H1 (cell line): ENCODE measurements around the gene DPYSL4. TPM values are rescaled to one million over a fixed set of nuclear protein-coding genes. Genes with fewer than 3 reads are reported as not detected.
A peak's percentile ranks its signal among the peaks of the same experiment; 100 is the strongest.

Source experiments
- CTCF ChIA-PET: fragments of 300-600 bp; sonication (Branson Sonifier 250); formaldehyde crosslinking; loops from one replicate; lab custom pipeline; 2021; ENCODE audit not compliant: partially characterized antibody; lab: Charles Lee
- POLR2A ChIA-PET: fragments of 300-600 bp; sonication (Branson Sonifier 250); formaldehyde crosslinking; loops from one replicate; lab custom pipeline; 2021; ENCODE audit warnings: inconsistent platforms; ENCODE audit not compliant: partially characterized antibody; lab: Charles Lee
- DNase-seq, 2 experiments: peaks; one replicate each; pipeline versions ENCODE4 v3.0.0 to v3.0.0-alpha.2; 2010 to 2022; ENCODE audit warnings: low spot score in 2 of 2, low read depth in 1 of 2, mixed read lengths in 1 of 2
- FAIRE-seq: peaks from 2 replicates; lab custom pipeline; 2011; peaks lifted over from hg19 to GRCh38; lab: Jason Lieb, UNC
- H2AFZ ChIP-seq: 2 replicates; pipeline ENCODE4 v1.8.1; 2012; ENCODE audit warnings: low read length, inconsistent platforms
- H2AK5ac ChIP-seq: 2 replicates; pipeline ENCODE4 v1.6.1; 2013; ENCODE audit warnings: low read depth, low read length
- H2BK120ac ChIP-seq: replicated peaks from 2 replicates; pipeline ENCODE3; 2013; ENCODE audit warnings: low read depth, low read length, inconsistent platforms
- H2BK12ac ChIP-seq: 2 replicates; pipeline ENCODE4 v1.6.1; 2013; ENCODE audit warnings: low read depth, low read length
- H2BK15ac ChIP-seq: 2 replicates; pipeline ENCODE4 v1.6.1; 2013; ENCODE audit warnings: low read length
- H2BK20ac ChIP-seq: 2 replicates; pipeline ENCODE4 v1.6.1; 2013; ENCODE audit warnings: low read length
- H2BK5ac ChIP-seq: 2 replicates; pipeline ENCODE4 v1.6.1; 2013; ENCODE audit warnings: low read depth, low read length
- H3K14ac ChIP-seq: 2 replicates; pipeline ENCODE4 v1.6.1; 2013; ENCODE audit warnings: inconsistent platforms; ENCODE audit not compliant: insufficient read length
- H3K18ac ChIP-seq: 2 replicates; pipeline ENCODE4 v1.6.1; 2013; ENCODE audit warnings: low read length; ENCODE audit errors: extremely low read depth
- H3K23ac ChIP-seq: 2 replicates; pipeline ENCODE4 v1.6.1; 2013; ENCODE audit warnings: inconsistent platforms; ENCODE audit not compliant: insufficient read length
- H3K23me2 ChIP-seq: 2 replicates; pipeline ENCODE4 v1.6.1; 2013; ENCODE audit warnings: low read depth, low read length
- H3K27ac ChIP-seq: 2 replicates; pipeline ENCODE4 v1.6.1; 2011; ENCODE audit warnings: low read depth, low read length, inconsistent platforms
- H3K27me3 ChIP-seq, 4 experiments: replicated peaks in 1 of 4; 1 replicate in 1 of 4; 2 replicates in 3 of 4; pipeline versions ENCODE4 v1.6.1 to v1.8.1; 2011 to 2013; ENCODE audit warnings: low read length in 3 of 4, mild to moderate bottlenecking in 3 of 4, inconsistent platforms in 2 of 4, mixed read lengths in 2 of 4, moderate library complexity in 1 of 4; ENCODE audit not compliant: control insufficient read depth in 3 of 4, insufficient read depth in 3 of 4; ENCODE audit errors: extremely low read depth in 1 of 4
- H3K36me3 ChIP-seq, 4 experiments: 2 replicates each; pipeline versions ENCODE4 v1.6.1 to v1.8.1; 2011 to 2013; ENCODE audit warnings: mild to moderate bottlenecking in 4 of 4, low read length in 3 of 4, moderate library complexity in 2 of 4, control low read depth in 1 of 4, inconsistent platforms in 1 of 4; ENCODE audit not compliant: insufficient read depth in 4 of 4, control insufficient read depth in 2 of 4
- H3K4ac ChIP-seq: replicated peaks from 2 replicates; pipeline ENCODE3; 2013; ENCODE audit warnings: low read length, low read depth, mixed read lengths, inconsistent platforms; ENCODE audit not compliant: insufficient read length
- H3K4me1 ChIP-seq, 4 experiments: replicated peaks in 1 of 4; 1 replicate in 1 of 4; 2 replicates in 3 of 4; pipeline versions ENCODE4 v1.6.1 to v1.8.1; 2011 to 2013; ENCODE audit warnings: low read length in 3 of 4, inconsistent platforms in 2 of 4, mixed read lengths in 1 of 4; ENCODE audit not compliant: insufficient read depth in 4 of 4, control insufficient read depth in 3 of 4
- H3K4me2 ChIP-seq, 2 experiments: 2 replicates each; pipeline versions ENCODE4 v1.6.1 to v1.8.1; 2011 to 2013; ENCODE audit warnings: low read depth in 2 of 2, low read length in 2 of 2, control low read depth in 1 of 2, inconsistent platforms in 1 of 2, mild to moderate bottlenecking in 1 of 2; ENCODE audit not compliant: insufficient read depth in 1 of 2
- H3K4me3 ChIP-seq, 4 experiments: fragments of 200-600, 300-600 bp in 1 of 4; sonication (generic), shearing (Covaris generic), sonication (Bioruptor Twin) in 1 of 4; 2 replicates each; pipeline versions ENCODE4 v1.5.1 to v1.8.1; 2011 to 2016; ENCODE audit warnings: low read length in 4 of 4, low read depth in 3 of 4, control low read depth in 2 of 4, inconsistent platforms in 2 of 4, mild to moderate bottlenecking in 2 of 4, mixed read lengths in 1 of 4, moderate library complexity in 1 of 4; ENCODE audit not compliant: insufficient read depth in 2 of 4; ENCODE audit errors: extremely low read depth in 1 of 4
- H3K56ac ChIP-seq: replicated peaks from 2 replicates; pipeline ENCODE3; 2013; ENCODE audit warnings: low read depth, mild to moderate bottlenecking, mixed read lengths, low read length, inconsistent platforms; ENCODE audit not compliant: insufficient read length
- H3K79me1 ChIP-seq: 2 replicates; pipeline ENCODE4 v1.6.1; 2013; ENCODE audit warnings: low read depth, low read length, control low read depth
- H3K79me2 ChIP-seq, 2 experiments: 2 replicates each; pipeline versions ENCODE4 v1.6.1 to v1.8.1; 2012 to 2013; ENCODE audit warnings: low read length in 2 of 2, mild to moderate bottlenecking in 2 of 2, inconsistent platforms in 1 of 2; ENCODE audit not compliant: insufficient read depth in 2 of 2, control insufficient read depth in 1 of 2
- H3K9ac ChIP-seq, 4 experiments: replicated peaks in 1 of 4; 1 replicate in 1 of 4; 2 replicates in 3 of 4; pipeline versions ENCODE4 v1.6.1 to v1.8.1; 2011 to 2013; ENCODE audit warnings: low read depth in 3 of 4, low read length in 3 of 4, control low read depth in 2 of 4, mild to moderate bottlenecking in 2 of 4, moderate library complexity in 2 of 4, inconsistent platforms in 1 of 4; ENCODE audit errors: extremely low read depth in 1 of 4
- H3K9me3 ChIP-seq, 2 experiments: 2 replicates each; pipeline versions ENCODE4 v1.6.1 to v1.8.1; 2012 to 2013; ENCODE audit warnings: mild to moderate bottlenecking in 2 of 2, moderate library complexity in 2 of 2, control low read depth in 1 of 2, inconsistent platforms in 1 of 2, low read depth in 1 of 2, low read length in 1 of 2, mixed read lengths in 1 of 2; ENCODE audit not compliant: insufficient read depth in 2 of 2
- H4K20me1 ChIP-seq, 2 experiments: replicated peaks in 1 of 2; 2 replicates each; pipeline versions ENCODE3 to v1.8.1; 2011 to 2013; ENCODE audit warnings: inconsistent platforms in 2 of 2, low read length in 2 of 2, mild to moderate bottlenecking in 1 of 2; ENCODE audit not compliant: insufficient read depth in 2 of 2, control insufficient read depth in 1 of 2
- H4K5ac ChIP-seq: 2 replicates; pipeline ENCODE4 v1.6.1; 2013; ENCODE audit warnings: low read length, low read depth, mixed read lengths, inconsistent platforms; ENCODE audit not compliant: insufficient read length
- H4K8ac ChIP-seq: 2 replicates; pipeline ENCODE4 v1.8.0; 2013; ENCODE audit warnings: mild to moderate bottlenecking, moderate library complexity, low read length, inconsistent platforms; ENCODE audit not compliant: insufficient read depth; ENCODE audit errors: extremely low read depth
- H4K91ac ChIP-seq: replicated peaks from 2 replicates; pipeline ENCODE3; 2013; ENCODE audit warnings: low read length, mixed read lengths, inconsistent platforms; ENCODE audit not compliant: insufficient read length
- CBX5 ChIP-seq: fragments of 300-800, 300-1000 bp; sonication (generic); IDR thresholded peaks from 2 replicates; pipeline ENCODE4 v1.7.1; 2016; ENCODE audit warnings: antibody characterized with exemption, low read length, low read depth
- CBX8 ChIP-seq: fragments of 300-800, 300-1000 bp; sonication (generic); IDR thresholded peaks from 2 replicates; pipeline ENCODE4 v1.7.1; 2016; ENCODE audit warnings: low read depth, low read length, borderline replicate concordance
- CHD2 ChIP-seq: IDR thresholded peaks from 2 replicates; pipeline ENCODE4 v1.6.1; 2012; ENCODE audit warnings: low read length, improper control_type of control experiment
- HDAC2 ChIP-seq, 2 experiments: fragments of 300-600 bp in 1 of 2; sonication (generic) in 1 of 2; IDR thresholded peaks; 2 replicates each; pipeline ENCODE4 v1.6.1; 2011 to 2012; ENCODE audit warnings: low read depth in 2 of 2, low read length in 2 of 2, mild to moderate bottlenecking in 2 of 2, moderate library complexity in 2 of 2, borderline replicate concordance in 1 of 2, inconsistent platforms in 1 of 2
- JUN ChIP-seq: IDR thresholded peaks from 2 replicates; pipeline ENCODE4 v1.6.1; 2011; ENCODE audit warnings: low read depth, mild to moderate bottlenecking, improper control_type of control experiment, low read length
- POU5F1 ChIP-seq: IDR thresholded peaks from 2 replicates; pipeline ENCODE4 v1.6.1; 2011; ENCODE audit warnings: low read depth, mild to moderate bottlenecking, low read length, moderate library complexity
- SIN3A ChIP-seq, 2 experiments: IDR thresholded peaks in 1 of 2; conservative IDR thresholded peaks in 1 of 2; 2 replicates each; pipeline ENCODE4 v1.6.1; 2011 to 2012; ENCODE audit warnings: low read length in 2 of 2, improper control_type of control experiment in 1 of 2, low read depth in 1 of 2, mild to moderate bottlenecking in 1 of 2
- SP2 ChIP-seq: IDR thresholded peaks from 2 replicates; pipeline ENCODE4 v1.6.1; 2012; ENCODE audit warnings: mild to moderate bottlenecking, low read length, inconsistent platforms
- SUZ12 ChIP-seq: fragments of 200-600 bp; sonication (generic); IDR thresholded peaks from 2 replicates; pipeline ENCODE4 v1.6.1; 2012; ENCODE audit warnings: mild to moderate bottlenecking, inconsistent platforms, low read length, moderate library complexity, mixed read lengths
- TAF1 ChIP-seq: IDR thresholded peaks from 2 replicates; pipeline ENCODE4 v1.6.1; 2011; ENCODE audit warnings: mild to moderate bottlenecking, low read depth, low read length
- ZNF274 ChIP-seq: IDR thresholded peaks from 2 replicates; pipeline ENCODE4 v1.7.0; 2012; ENCODE audit warnings: low read length, borderline replicate concordance; ENCODE audit errors: extremely low read depth
- WGBS, 2 experiments: shearing (Covaris generic) in 1 of 2; methylation state at CpG; one replicate each; pipeline versions ENCODE4 v1.1.6 to v1.1.7; 2013 to 2015; ENCODE audit warnings: low lambda C conversion rate in 2 of 2, mixed read lengths in 2 of 2, inconsistent platforms in 1 of 2, low coverage in 1 of 2, missing lambda C conversion rate in 1 of 2; ENCODE audit not compliant: insufficient replicate concordance in 2 of 2, insufficient coverage in 1 of 2, insufficient read length in 1 of 2; ENCODE audit errors: extremely low coverage in 1 of 2, missing lambda C conversion rate in 1 of 2; 5-methylcytosine and 5-hydroxymethylcytosine counted together
- polyA plus RNA-seq, 7 experiments: library from polyadenylated mRNA; depleted of rRNA in 3 of 7; stranded (reverse) in 5 of 7; unstranded in 2 of 7; fragments of >200 nt in 5 of 7; fragments of 200-250 nt in 2 of 7; gene quantifications; 1 replicate in 5 of 7; 2 replicates in 1 of 7; 4 replicates in 1 of 7; pipeline versions ENCODE4 v1.2.1 to v1.2.3, GENCODE V29; 2011 to 2013; ENCODE audit warnings: missing spikeins in 2 of 7, mixed read lengths in 2 of 7
- total RNA-seq: library from RNA; stranded (reverse); fragmentation: NEBNext Ultra II Directional; extraction: Animal tissue kit (Norgen Biotek cat#: 25700); gene quantifications from 2 replicates; pipeline ENCODE4 v1.2.1, GENCODE V29; 2021
- TF ChIP-seq, protein P1 (sequence below): IDR thresholded peaks from 2 replicates; pipeline ENCODE4 v1.6.1; 2012; ENCODE audit warnings: inconsistent platforms

DPYSL4 gene
- total and polyA plus RNA-seq, 2 of the 8 experiments (the other 6 are each of a cell fraction or from before 2014, with no cell fraction given) = 12.9 to 15.2 TPM

DNA sequence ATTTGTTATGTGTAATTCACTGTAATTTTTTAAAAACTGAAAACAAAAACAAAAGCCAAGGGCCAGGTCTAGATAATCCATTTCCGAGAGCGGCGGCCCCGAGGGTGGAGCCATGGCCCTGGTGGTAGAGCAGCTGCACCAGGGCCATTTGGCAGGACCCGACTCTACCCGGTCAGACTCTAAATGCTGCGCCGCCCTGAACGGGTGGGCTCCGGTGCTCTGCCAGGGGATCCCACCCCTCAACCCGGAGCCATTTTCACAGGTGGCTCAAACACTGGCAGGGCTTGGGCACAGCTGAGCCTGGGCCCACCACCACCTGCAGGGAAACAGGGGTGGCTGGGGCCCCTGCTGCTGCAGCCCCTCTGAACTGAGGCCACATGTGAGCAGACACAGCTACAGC lies 56.9 kb downstream of the DPYSL4 start:
- Histone ChIP-seq H3K79me2 (no peaks in the 10 kb centered on the region), H3K4me2 (no peak overlapping the region), H2BK120ac (no peak overlapping the region), H3K14ac (no peak overlapping the region), H3K9ac (no peak overlapping the region), H4K8ac (peak overlapping the region; percentile 40), H3K27ac (no peak overlapping the region), H4K91ac (no peak overlapping the region), H3K18ac (no peak overlapping the region), H2AK5ac (no peak overlapping the region), H3K56ac (no peak overlapping the region), H3K79me1 (no peaks in the 10 kb centered on the region), H2BK20ac (no peak overlapping the region), H3K4me1 (peaks cover 0 to 3% (median 2%) of the 10 kb centered on the region in 4 experiments; a peak in 4 of 7 replicates), H2BK15ac (no peak overlapping the region), H2BK12ac (no peak overlapping the region), H2AFZ (no peak overlapping the region), H2BK5ac (no peak overlapping the region), H3K27me3 (no peaks in the 10 kb centered on the region; a peak in 1 of 7 replicates), H3K23ac (no peak overlapping the region), H4K5ac (no peak overlapping the region), H3K4ac (no peak overlapping the region), H3K36me3 (no peaks in the 10 kb centered on the region), H3K9me3 (no peaks in the 10 kb centered on the region), H3K23me2 (no peaks in the 10 kb centered on the region; the same call in 1 of the 2 replicates), H3K4me3 (no peak overlapping the region), H4K20me1 (peaks cover 0 to 3% of the 10 kb centered on the region in 2 experiments)
- 95% methylated on average over 11 of the region's 11 CpGs; no CpG with 5 or more reads in 1 of the 2 experiments for WGBS, 2 experiments
- ChIA-PET POLR2A (no interaction called here), CTCF (interaction anchor here (1.1 to 1.4 kb wide), 3 partner anchors 9 to 18 kb away, joined by 3 to 6 read pairs (median 5); no protein-coding TSS in a partner anchor)
- FAIRE-seq (no peak), DNase-seq (no peak)
- TF ChIP-seq SP2 (no peak), HDAC2 (IDR thresholded peaks at IDR 0.05; ENCODE audit: borderline replicate concordance in 1 of 2, low read depth in 2 of 2, low read length in 2 of 2) (no peak), CHD2 (no peak), TAF1 (no peak), ZNF274 (no peak), CBX8 (no peak), POU5F1 (no peak), SUZ12 (no peak), CBX5 (no peak), SIN3A (conservative IDR thresholded peaks at IDR 0.05 in 1 of 2, IDR thresholded peaks at IDR 0.05 in 1 of 2; ENCODE audit: low read depth in 1 of 2, low read length in 2 of 2) (no peak), JUN (no peak)
- TF ChIP-seq, protein P1, sequence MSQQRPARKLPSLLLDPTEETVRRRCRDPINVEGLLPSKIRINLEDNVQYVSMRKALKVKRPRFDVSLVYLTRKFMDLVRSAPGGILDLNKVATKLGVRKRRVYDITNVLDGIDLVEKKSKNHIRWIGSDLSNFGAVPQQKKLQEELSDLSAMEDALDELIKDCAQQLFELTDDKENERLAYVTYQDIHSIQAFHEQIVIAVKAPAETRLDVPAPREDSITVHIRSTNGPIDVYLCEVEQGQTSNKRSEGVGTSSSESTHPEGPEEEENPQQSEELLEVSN = no peak
